GM12874 (cell line): Measurements from ENCODE around the gene PTDSS2.

Experiments
- CTCF ChIP-seq: IDR thresholded peaks from 2 replicates; pipeline ENCODE4 v1.5.1; 2011; ENCODE audit warnings: low read depth, mild to moderate bottlenecking, control low read depth, low read length, moderate library complexity; ENCODE audit not compliant: insufficient read depth

Gene PTDSS2

GRCh38 chr11:476416-476815, 26.3 kb downstream of the PTDSS2 start:
- TF ChIP-seq CTCF = no peak

GRCh38 chr11:477052-477715, 27.1 kb downstream of the PTDSS2 start:
- TF ChIP-seq CTCF = no peak

- TF ChIP-seq CTCF = no peak
Observed at GRCh38 chr11:479311-479710, 29.2 kb downstream of the PTDSS2 start.

GRCh38 chr11:484616-485015, 34.5 kb downstream of the PTDSS2 start:
- TF ChIP-seq CTCF = no peak

- TF ChIP-seq CTCF = no peak
Observed at GRCh38 chr11:486189-486588, 36.1 kb downstream of the PTDSS2 start.

GRCh38 chr11:487571-488021, 37.5 kb downstream of the PTDSS2 start:
- TF ChIP-seq CTCF = no peak

GRCh38 chr11:488062-488461, 38.0 kb downstream of the PTDSS2 start:
- TF ChIP-seq CTCF = no peak
